ENCODE results near the gene COL18A1. TPM values are rescaled to one million over a fixed set of nuclear protein-coding genes. Genes with fewer than 3 reads are reported as not detected.

The COL18A1 gene
- total RNA-seq, 1 donor from 2014 or later, result 59.0 TPM

DNA sequence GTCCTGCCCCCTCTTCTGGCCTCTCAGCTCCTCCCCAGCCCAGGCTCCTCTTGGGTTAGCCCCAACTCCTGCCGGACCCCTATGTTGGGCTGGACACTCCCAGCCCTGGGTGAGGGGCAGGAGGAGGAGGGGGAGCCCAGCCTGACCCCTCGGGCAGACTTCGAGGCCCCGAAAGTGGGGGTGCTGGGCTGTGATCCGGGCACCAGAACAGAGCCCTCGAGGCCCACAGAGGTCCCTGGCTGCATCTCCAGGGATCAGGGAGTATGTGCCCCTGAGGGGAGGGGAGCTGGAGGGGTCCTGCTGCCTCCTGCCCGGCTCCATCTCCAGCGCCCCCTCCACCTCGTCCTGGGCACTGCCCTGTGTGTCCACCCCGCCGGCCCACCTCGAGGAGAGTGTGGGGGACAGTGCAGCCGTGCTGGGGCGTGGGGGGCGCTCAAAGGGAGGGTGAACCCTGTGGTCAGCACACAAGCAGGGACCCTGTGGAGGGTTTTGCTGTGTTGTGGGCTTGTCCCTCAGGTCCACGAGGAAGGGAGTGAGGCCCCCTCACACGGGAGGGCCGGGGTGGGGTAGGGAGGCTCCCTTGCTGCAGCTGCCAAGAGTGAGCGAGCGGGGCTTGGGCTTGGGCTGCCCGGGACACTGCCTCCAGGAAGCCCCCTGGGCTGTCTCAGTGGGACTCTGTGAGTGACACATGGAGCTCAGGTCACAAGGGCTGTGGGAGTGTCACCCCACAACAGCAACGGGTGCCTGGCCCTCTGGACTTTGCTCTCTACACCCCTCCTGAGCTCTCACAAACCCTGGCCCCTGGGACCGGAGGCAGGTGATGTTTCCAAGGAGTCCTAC is 54.4 kb downstream of the COL18A1 start:
- Histone ChIP-seq H3K27ac (ENCODE audit: low read depth, low read length) (no peak overlapping the region), H3K4me3 (ENCODE audit: low read length in 3 of 3) (no peak overlapping the region), H3K36me3 (ENCODE audit: control insufficient read depth in 3 of 3, insufficient read depth in 3 of 3, low read length in 3 of 3) (no peaks in the 10 kb centered on the region), H3K27me3 (ENCODE audit: control insufficient read depth in 3 of 3, insufficient read depth in 3 of 3, low read length in 3 of 3) (peaks cover 15 to 35% (median 24%) of the 10 kb centered on the region in 3 donors), H3K4me1 (ENCODE audit: control insufficient read depth in 3 of 3, insufficient read depth in 3 of 3, low read length in 3 of 3) (peaks cover 12 to 21% (median 13%) of the 10 kb centered on the region in 3 donors), H3K9me3 (ENCODE audit: control insufficient read depth in 3 of 3, low read length in 3 of 3) (peaks cover 0 to 5% (median 2%) of the 10 kb centered on the region in 3 donors), H3K9ac (ENCODE audit: low read depth in 1 of 3, low read length in 3 of 3) (no peak overlapping the region)

DNA sequence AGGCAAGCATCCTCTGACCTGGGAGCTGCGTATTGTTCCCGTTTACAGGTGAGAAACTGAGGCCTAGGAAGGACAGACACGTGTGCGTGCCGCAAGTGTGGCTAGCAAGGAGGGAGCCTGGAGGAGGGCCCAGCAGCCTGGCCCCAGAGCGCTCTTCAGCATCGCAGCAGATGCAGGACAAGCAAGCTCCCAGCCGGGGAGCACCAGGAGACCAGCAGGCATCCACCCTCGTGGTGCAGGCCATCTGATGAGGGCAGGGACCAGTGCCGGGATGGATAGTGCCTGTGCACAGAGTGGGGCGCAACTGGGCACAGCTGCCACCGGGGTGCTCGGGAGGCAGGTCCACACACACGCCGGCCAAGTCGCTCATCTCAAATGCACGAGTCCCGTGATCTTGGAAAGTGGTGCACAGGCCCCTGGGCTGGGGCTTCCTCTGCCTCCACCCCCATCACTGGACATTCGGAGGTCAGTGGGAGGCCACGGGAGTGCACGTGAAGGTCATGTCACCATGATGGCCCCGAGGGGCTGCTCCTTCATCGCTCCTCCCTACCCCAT is 55.1 kb downstream of the COL18A1 start:
- Histone ChIP-seq H3K4me1 (ENCODE audit: control insufficient read depth in 3 of 3, insufficient read depth in 3 of 3, low read length in 3 of 3) (peaks cover 6 to 14% (median 10%) of the 10 kb centered on the region in 3 donors), H3K9ac (ENCODE audit: low read depth in 1 of 3, low read length in 3 of 3) (no peak overlapping the region), H3K27ac (ENCODE audit: low read depth, low read length) (no peak overlapping the region), H3K36me3 (ENCODE audit: control insufficient read depth in 3 of 3, insufficient read depth in 3 of 3, low read length in 3 of 3) (no peaks in the 10 kb centered on the region), H3K9me3 (ENCODE audit: control insufficient read depth in 3 of 3, low read length in 3 of 3) (peaks cover 0 to 5% (median 2%) of the 10 kb centered on the region in 3 donors), H3K4me3 (ENCODE audit: low read length in 3 of 3) (no peak overlapping the region), H3K27me3 (ENCODE audit: control insufficient read depth in 3 of 3, insufficient read depth in 3 of 3, low read length in 3 of 3) (peaks cover 15 to 28% (median 19%) of the 10 kb centered on the region in 3 donors)

DNA sequence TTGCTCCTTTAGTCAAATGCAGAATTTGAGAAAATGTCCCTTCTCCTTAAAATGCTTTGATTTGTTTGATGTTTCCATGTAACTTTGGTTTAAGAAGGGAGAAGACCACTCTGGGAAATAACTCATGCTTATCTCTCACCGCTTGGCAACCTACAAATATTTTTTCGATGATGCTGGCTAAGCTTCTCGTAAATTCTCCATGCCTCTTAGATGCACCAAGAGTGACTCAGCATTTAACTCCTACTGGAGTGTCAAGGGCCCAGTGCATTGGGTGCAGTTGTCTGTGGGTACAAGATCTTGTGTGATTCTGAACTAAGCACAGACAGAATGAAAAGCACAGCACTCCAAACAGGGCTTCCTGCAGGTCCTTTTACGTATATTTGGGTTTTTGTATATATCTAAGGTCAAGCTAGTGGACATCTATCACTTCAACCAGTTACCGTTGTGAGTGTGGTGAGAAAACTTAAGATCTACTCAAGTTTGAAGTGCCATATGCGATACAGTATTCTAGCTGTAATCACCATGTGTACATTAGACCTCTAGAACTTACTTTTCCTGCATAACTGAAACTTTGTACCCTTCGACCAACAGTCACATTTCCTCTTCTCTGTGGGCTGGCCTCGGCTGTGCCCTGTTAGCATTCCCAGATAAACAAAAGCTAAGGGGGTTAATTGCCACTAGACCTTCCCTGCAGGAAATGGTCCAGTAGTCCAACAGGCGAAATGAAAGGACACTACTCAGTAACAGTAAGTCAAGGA is 55.8 kb downstream of the COL18A1 start:
- Histone ChIP-seq H3K27me3 (ENCODE audit: control insufficient read depth in 3 of 3, insufficient read depth in 3 of 3, low read length in 3 of 3) (peaks cover 16 to 23% (median 17%) of the 10 kb centered on the region in 3 donors), H3K36me3 (ENCODE audit: control insufficient read depth in 3 of 3, insufficient read depth in 3 of 3, low read length in 3 of 3) (no peaks in the 10 kb centered on the region), H3K4me1 (ENCODE audit: control insufficient read depth in 3 of 3, insufficient read depth in 3 of 3, low read length in 3 of 3) (peaks cover 4 to 8% (median 7%) of the 10 kb centered on the region in 3 donors), H3K9me3 (ENCODE audit: control insufficient read depth in 3 of 3, low read length in 3 of 3) (peaks cover 0 to 5% (median 2%) of the 10 kb centered on the region in 3 donors), H3K27ac (ENCODE audit: low read depth, low read length) (no peak overlapping the region), H3K9ac (ENCODE audit: low read depth in 1 of 3, low read length in 3 of 3) (no peak overlapping the region), H3K4me3 (ENCODE audit: low read length in 3 of 3) (no peak overlapping the region)

DNA sequence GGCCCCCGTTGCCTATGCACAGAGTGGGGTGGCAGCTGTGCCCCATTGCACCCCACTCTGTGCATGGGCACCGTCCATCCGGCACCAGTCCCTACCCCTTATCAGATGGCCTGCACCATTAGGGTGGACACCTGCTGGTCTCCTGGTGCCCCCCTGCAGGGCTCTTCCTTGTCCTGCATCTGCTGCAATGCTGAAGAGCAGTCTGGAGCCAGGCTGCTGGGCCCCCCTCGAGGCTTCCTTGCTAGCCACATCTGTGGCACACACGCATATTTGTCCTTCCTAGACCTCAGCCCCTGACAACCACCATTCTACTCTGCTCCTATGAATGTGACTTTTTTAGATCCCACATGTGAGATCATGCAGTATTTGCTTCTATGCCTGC is 56.4 kb downstream of the COL18A1 start:
- Histone ChIP-seq H3K36me3 (ENCODE audit: control insufficient read depth in 3 of 3, insufficient read depth in 3 of 3, low read length in 3 of 3) (no peaks in the 10 kb centered on the region), H3K27me3 (ENCODE audit: control insufficient read depth in 3 of 3, insufficient read depth in 3 of 3, low read length in 3 of 3) (peaks cover 18 to 21% (median 19%) of the 10 kb centered on the region in 3 donors), H3K4me3 (ENCODE audit: low read length in 3 of 3) (no peak overlapping the region)

DNA sequence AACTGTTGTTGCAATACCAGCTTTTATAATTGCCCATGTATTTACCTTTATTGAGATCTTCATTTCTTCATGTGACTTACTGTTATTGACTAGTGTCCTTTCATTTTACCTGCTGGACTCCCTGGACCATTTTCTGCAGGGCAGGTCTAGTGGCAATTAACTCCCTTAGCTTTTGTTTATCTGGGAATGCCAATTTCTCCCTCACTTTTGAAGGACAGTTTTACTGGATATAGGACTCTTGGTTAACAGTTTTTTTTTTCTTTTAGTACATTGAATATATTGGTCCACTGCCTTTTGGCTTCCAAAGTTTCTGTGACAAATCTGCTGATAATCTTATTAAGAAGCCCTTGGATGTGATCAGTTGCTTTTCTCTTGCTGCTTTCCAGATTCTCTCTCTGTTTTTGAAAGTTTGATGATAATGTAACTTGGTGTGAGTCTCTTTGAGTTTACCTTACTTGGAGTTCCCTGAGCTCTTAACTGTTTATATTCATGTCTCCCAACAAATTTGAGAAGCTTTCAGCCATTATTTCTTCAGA is 56.9 kb downstream of the COL18A1 start:
- Histone ChIP-seq H3K9ac (ENCODE audit: low read depth in 1 of 3, low read length in 3 of 3) (no peak overlapping the region), H3K9me3 (ENCODE audit: control insufficient read depth in 3 of 3, low read length in 3 of 3) (peaks cover 0 to 5% (median 2%) of the 10 kb centered on the region in 3 donors), H3K27me3 (ENCODE audit: control insufficient read depth in 3 of 3, insufficient read depth in 3 of 3, low read length in 3 of 3) (peaks cover 17 to 21% (median 20%) of the 10 kb centered on the region in 3 donors), H3K36me3 (ENCODE audit: control insufficient read depth in 3 of 3, insufficient read depth in 3 of 3, low read length in 3 of 3) (no peaks in the 10 kb centered on the region), H3K4me3 (ENCODE audit: low read length in 3 of 3) (no peak overlapping the region), H3K4me1 (ENCODE audit: control insufficient read depth in 3 of 3, insufficient read depth in 3 of 3, low read length in 3 of 3) (peaks cover 4 to 7% (median 6%) of the 10 kb centered on the region in 3 donors), H3K27ac (ENCODE audit: low read depth, low read length) (no peak overlapping the region)

More for the DNA sequence above, 56.4 kb downstream of the COL18A1 start:
- no peak overlapping the region for H3K27ac ChIP-seq (ENCODE audit: low read depth, low read length)
- no peak overlapping the region for H3K9ac ChIP-seq (ENCODE audit: low read depth in 1 of 3, low read length in 3 of 3)
- peaks cover 0 to 5% (median 2%) of the 10 kb centered on the region in 3 donors for H3K9me3 ChIP-seq (ENCODE audit: control insufficient read depth in 3 of 3, low read length in 3 of 3)
- H3K4me1 ChIP-seq (ENCODE audit: control insufficient read depth in 3 of 3, insufficient read depth in 3 of 3, low read length in 3 of 3), result peaks cover 4 to 7% (median 6%) of the 10 kb centered on the region in 3 donors

DNA sequence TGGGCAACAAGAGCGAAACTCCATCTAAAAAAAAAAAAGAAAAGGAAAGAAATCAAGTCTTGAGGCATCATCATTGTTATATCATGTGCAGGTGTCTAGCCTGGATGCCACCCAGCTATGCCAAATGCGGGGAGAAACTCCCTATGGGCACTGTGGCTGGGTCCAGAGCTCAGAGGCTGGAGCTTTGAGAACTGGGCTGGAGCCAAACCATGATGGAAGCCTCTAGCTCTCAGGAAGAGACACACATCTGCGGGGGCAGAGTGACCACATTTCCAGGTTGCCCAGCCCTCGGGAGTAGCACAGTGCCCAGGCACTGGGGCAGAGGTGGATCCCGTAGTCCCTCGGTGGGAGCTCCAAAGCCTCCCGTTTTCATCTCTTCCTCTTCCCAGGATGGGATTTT is 58.9 kb downstream of the COL18A1 start:
- peaks cover 0 to 5% (median 2%) of the 10 kb centered on the region in 3 donors for H3K9me3 ChIP-seq (ENCODE audit: control insufficient read depth in 3 of 3, low read length in 3 of 3)

DNA sequence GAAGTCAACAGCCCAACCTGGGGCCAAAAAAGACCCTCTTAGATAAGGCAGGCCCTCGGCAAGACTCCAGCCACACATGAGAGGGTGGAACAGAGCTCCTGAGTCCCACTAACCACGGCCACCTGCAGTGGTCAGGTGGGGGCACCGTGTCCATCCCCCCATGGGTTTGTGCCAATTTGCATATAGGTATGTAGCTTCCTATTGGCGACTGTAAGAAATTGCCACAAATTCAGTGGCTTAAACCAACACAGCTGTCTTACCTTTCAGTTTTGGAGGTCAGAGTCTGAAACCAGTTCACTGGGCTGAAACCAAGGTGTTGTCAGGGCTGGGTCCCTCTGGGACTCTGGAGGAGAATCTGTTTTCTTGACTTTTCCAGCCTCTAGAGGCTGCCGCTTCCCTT is 59.3 kb downstream of the COL18A1 start:
- no peaks in the 10 kb centered on the region for H3K4me1 ChIP-seq (ENCODE audit: control insufficient read depth in 3 of 3, insufficient read depth in 3 of 3, low read length in 3 of 3)
- peaks cover 0 to 5% (median 2%) of the 10 kb centered on the region in 3 donors for H3K9me3 ChIP-seq (ENCODE audit: control insufficient read depth in 3 of 3, low read length in 3 of 3)
- H3K36me3 ChIP-seq (ENCODE audit: control insufficient read depth in 3 of 3, insufficient read depth in 3 of 3, low read length in 3 of 3), result no peaks in the 10 kb centered on the region
- no peak overlapping the region for H3K9ac ChIP-seq (ENCODE audit: low read depth in 1 of 3, low read length in 3 of 3)
- H3K27me3 ChIP-seq (ENCODE audit: control insufficient read depth in 3 of 3, insufficient read depth in 3 of 3, low read length in 3 of 3), result peaks cover 8 to 10% (median 9%) of the 10 kb centered on the region in 3 donors
- H3K4me3 ChIP-seq (ENCODE audit: low read length in 3 of 3), result no peak overlapping the region
- no peak overlapping the region for H3K27ac ChIP-seq (ENCODE audit: low read depth, low read length)

More for the DNA sequence above, 58.9 kb downstream of the COL18A1 start:
- Histone ChIP-seq H3K4me1 (ENCODE audit: control insufficient read depth in 3 of 3, insufficient read depth in 3 of 3, low read length in 3 of 3) (peaks cover 0 to under 1% (median 0%) of the 10 kb centered on the region in 3 donors), H3K27me3 (ENCODE audit: control insufficient read depth in 3 of 3, insufficient read depth in 3 of 3, low read length in 3 of 3) (peaks cover 9 to 11% (median 10%) of the 10 kb centered on the region in 3 donors), H3K4me3 (ENCODE audit: low read length in 3 of 3) (no peak overlapping the region), H3K9ac (ENCODE audit: low read depth in 1 of 3, low read length in 3 of 3) (no peak overlapping the region), H3K27ac (ENCODE audit: low read depth, low read length) (no peak overlapping the region), H3K36me3 (ENCODE audit: control insufficient read depth in 3 of 3, insufficient read depth in 3 of 3, low read length in 3 of 3) (no peaks in the 10 kb centered on the region)

DNA sequence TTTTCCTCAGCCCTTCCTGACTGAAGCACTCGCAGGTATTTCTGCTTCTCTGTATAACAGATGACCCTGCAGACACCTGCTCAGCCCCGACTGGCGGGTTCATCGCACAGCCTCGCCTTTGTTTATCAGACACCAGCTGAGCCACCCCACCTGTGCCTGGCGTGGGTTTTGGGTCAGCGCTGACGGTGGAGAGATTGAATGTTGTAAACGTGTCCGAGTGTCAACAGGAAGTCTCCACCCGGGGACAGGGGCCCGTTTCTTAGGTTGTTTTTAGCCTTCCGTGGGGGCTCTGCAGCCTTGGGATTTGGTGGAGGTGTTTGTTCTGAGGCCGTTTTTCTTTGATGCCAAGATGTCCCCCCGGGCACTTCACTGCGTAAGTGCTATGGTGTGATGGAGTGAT is 60.1 kb downstream of the COL18A1 start:
- Histone ChIP-seq H3K36me3 (ENCODE audit: control insufficient read depth in 3 of 3, insufficient read depth in 3 of 3, low read length in 3 of 3) (no peaks in the 10 kb centered on the region), H3K4me3 (ENCODE audit: low read length in 3 of 3) (no peak overlapping the region), H3K4me1 (ENCODE audit: control insufficient read depth in 3 of 3, insufficient read depth in 3 of 3, low read length in 3 of 3) (peaks cover 0 to 6% (median 0%) of the 10 kb centered on the region in 3 donors), H3K9me3 (ENCODE audit: control insufficient read depth in 3 of 3, low read length in 3 of 3) (peaks cover 0 to 5% (median 2%) of the 10 kb centered on the region in 3 donors), H3K27me3 (ENCODE audit: control insufficient read depth in 3 of 3, insufficient read depth in 3 of 3, low read length in 3 of 3) (peaks cover 8 to 10% (median 8%) of the 10 kb centered on the region in 3 donors), H3K27ac (ENCODE audit: low read depth, low read length) (no peak overlapping the region), H3K9ac (ENCODE audit: low read depth in 1 of 3, low read length in 3 of 3) (no peak overlapping the region)

DNA sequence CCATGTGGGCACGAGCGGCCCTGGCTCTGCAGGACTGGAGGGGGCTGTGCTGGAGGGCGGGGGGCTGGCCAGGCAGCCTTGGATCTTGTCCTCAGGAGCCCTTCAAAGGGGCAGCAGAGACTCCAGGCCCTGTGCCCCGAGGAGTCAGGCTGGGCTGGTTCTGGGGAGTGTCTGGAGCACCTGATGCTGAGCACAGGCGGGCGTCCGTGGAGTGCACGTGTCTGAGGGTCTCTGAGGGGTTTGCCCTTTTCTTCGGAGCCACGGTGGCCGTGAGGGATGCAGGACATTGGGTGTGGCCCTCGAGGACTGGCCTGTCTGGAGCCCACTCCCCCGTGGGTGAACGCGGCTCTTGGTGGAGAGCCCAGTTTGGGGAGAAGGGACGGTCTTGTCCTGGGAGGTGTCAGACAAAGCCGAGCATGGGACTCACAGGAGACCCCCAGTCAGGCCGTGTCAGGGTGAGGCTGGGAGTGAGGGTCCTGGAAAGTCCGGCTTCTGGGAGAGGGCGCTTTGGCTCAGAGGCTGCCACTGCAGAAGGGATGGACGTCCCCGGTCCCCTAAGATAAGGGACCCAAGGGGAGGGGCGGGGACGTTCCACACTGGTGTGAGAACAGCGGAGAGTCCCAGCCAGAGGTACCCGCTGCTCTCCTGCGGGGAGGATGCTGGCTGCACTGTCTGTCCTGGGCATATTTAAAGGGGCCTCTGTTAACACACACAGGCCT is 60.8 kb downstream of the COL18A1 start:
- no peak overlapping the region for H3K4me3 ChIP-seq (ENCODE audit: low read length in 3 of 3)
- H3K36me3 ChIP-seq (ENCODE audit: control insufficient read depth in 3 of 3, insufficient read depth in 3 of 3, low read length in 3 of 3), result no peaks in the 10 kb centered on the region
- H3K27ac ChIP-seq (ENCODE audit: low read depth, low read length), result no peak overlapping the region
- H3K9me3 ChIP-seq (ENCODE audit: control insufficient read depth in 3 of 3, low read length in 3 of 3), result peaks cover 0 to 5% (median 2%) of the 10 kb centered on the region in 3 donors
- H3K4me1 ChIP-seq (ENCODE audit: control insufficient read depth in 3 of 3, insufficient read depth in 3 of 3, low read length in 3 of 3), result peaks cover 2 to 9% (median 3%) of the 10 kb centered on the region in 3 donors
- peaks cover 6 to 10% (median 8%) of the 10 kb centered on the region in 3 donors for H3K27me3 ChIP-seq (ENCODE audit: control insufficient read depth in 3 of 3, insufficient read depth in 3 of 3, low read length in 3 of 3)
- no peak overlapping the region for H3K9ac ChIP-seq (ENCODE audit: low read depth in 1 of 3, low read length in 3 of 3)
